ENCODE results near the gene UBTD1. TPM values are rescaled to one million over a fixed set of nuclear protein-coding genes. Genes with fewer than 3 reads are reported as not detected.

The UBTD1 gene
- total RNA-seq, 2 donors from 2014 or later = 19.1 to 19.3 TPM

- Mint-ChIP-seq H3K4me1 (peaks cover 17% of the 10 kb centered on the region), H3K36me3 (ENCODE audit: low read depth) (no peaks in the 10 kb centered on the region), H3K9me3 (no peaks in the 10 kb centered on the region), H3K27me3 (ENCODE audit: insufficient read depth) (no peaks in the 10 kb centered on the region), H3K27ac (no peak overlapping the region), H3K4me3 (no peak overlapping the region)
- no peaks in the 10 kb centered on the region for H3K36me3 ChIP-seq (ENCODE audit: control insufficient read depth, insufficient read depth, low read length)
- no peak overlapping the region for H3K4me3 ChIP-seq (ENCODE audit: low read length)
- peaks cover 7% of the 10 kb centered on the region for H3K4me1 ChIP-seq (ENCODE audit: control insufficient read depth, insufficient read depth, low read length)
- WGBS, 2 experiments (ENCODE audit: insufficient coverage in 1 of 2, insufficient read length in 1 of 2) = 86 to 100% methylated on average over 4 of the region's 4 CpGs
- no peak overlapping the region for H3K27ac ChIP-seq (ENCODE audit: low read depth, low read length)
- TF ChIP-seq, protein P1, sequence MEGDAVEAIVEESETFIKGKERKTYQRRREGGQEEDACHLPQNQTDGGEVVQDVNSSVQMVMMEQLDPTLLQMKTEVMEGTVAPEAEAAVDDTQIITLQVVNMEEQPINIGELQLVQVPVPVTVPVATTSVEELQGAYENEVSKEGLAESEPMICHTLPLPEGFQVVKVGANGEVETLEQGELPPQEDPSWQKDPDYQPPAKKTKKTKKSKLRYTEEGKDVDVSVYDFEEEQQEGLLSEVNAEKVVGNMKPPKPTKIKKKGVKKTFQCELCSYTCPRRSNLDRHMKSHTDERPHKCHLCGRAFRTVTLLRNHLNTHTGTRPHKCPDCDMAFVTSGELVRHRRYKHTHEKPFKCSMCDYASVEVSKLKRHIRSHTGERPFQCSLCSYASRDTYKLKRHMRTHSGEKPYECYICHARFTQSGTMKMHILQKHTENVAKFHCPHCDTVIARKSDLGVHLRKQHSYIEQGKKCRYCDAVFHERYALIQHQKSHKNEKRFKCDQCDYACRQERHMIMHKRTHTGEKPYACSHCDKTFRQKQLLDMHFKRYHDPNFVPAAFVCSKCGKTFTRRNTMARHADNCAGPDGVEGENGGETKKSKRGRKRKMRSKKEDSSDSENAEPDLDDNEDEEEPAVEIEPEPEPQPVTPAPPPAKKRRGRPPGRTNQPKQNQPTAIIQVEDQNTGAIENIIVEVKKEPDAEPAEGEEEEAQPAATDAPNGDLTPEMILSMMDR (conservative IDR thresholded peaks at IDR 0.05) = no peak
- H3K9ac ChIP-seq (ENCODE audit: extremely low read depth, low read length, poor library complexity, severe bottlenecking) = no peak overlapping the region
- H3K9me3 ChIP-seq (ENCODE audit: control insufficient read depth, low read length) = no peaks in the 10 kb centered on the region
- DNase-seq = no peak
- no peaks in the 10 kb centered on the region for H3K27me3 ChIP-seq (ENCODE audit: control insufficient read depth, insufficient read depth, low read length, poor library complexity, severe bottlenecking)
Measured at GRCh38 chr10:97510686-97511085, 12.0 kb downstream of the UBTD1 start.

DNA sequence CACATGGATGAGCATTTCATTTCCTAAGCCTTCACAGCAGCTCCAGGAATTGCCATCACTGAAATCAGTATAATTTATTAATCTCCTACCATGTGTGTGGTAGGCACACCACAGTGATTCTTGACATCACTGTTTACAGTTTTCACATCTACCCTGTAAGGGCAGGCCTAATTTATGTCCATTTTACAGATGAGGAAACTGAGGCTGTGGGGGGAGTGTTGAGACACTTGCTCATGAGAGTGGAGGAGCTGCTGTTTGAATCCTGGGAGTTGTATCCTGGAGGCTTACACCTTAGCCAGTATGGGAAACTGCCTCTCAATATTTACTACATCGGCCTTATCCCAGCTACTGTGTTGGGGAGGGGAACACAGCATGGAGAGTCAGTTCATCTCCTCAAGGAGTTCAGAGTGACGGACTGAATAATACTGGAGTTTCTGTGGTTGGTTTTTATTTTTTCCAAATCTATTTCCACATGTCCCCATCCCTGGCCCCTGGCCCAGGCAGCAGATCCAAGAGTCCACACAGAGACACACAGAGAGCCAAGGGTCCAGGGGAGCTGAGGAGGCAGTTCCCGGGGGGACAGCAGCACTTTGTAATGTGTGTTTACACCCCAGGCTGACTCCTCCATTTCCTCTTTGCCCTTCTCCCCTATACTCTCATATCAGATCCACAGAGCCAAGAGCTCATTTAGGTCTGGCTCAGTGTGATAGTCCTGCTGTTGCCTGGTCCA lies 13.2 kb downstream of the UBTD1 start:
- peaks cover 16% of the 10 kb centered on the region for H3K4me1 Mint-ChIP-seq
- TF ChIP-seq, protein P1 (conservative IDR thresholded peaks at IDR 0.05) = no peak

GRCh38 chr10:97512993-97513392 lies 14.3 kb downstream of the UBTD1 start:
- Histone ChIP-seq H3K36me3 (ENCODE audit: control insufficient read depth, insufficient read depth, low read length) (no peaks in the 10 kb centered on the region), H3K4me3 (ENCODE audit: low read length) (no peak overlapping the region), H3K27ac (ENCODE audit: low read depth, low read length) (no peak overlapping the region), H3K9ac (ENCODE audit: extremely low read depth, low read length, poor library complexity, severe bottlenecking) (no peak overlapping the region), H3K4me1 (ENCODE audit: control insufficient read depth, insufficient read depth, low read length) (peaks cover 7% of the 10 kb centered on the region), H3K27me3 (ENCODE audit: control insufficient read depth, insufficient read depth, low read length, poor library complexity, severe bottlenecking) (no peaks in the 10 kb centered on the region), H3K9me3 (ENCODE audit: control insufficient read depth, low read length) (no peaks in the 10 kb centered on the region)
- no peaks in the 10 kb centered on the region for H3K36me3 Mint-ChIP-seq (ENCODE audit: low read depth)
- H3K4me1 Mint-ChIP-seq = peaks cover 15% of the 10 kb centered on the region
- H3K27ac Mint-ChIP-seq = no peak overlapping the region
- no peak for DNase-seq
- H3K9me3 Mint-ChIP-seq = no peaks in the 10 kb centered on the region
- TF ChIP-seq, protein P1 (conservative IDR thresholded peaks at IDR 0.05) = no peak
- H3K27me3 Mint-ChIP-seq (ENCODE audit: insufficient read depth) = no peaks in the 10 kb centered on the region
- 100% methylated on average over 1 of the region's 1 CpG; no CpG with 5 or more reads in 1 of the 2 experiments for WGBS, 2 experiments (ENCODE audit: insufficient coverage in 1 of 2, insufficient read length in 1 of 2)
- H3K4me3 Mint-ChIP-seq = no peak overlapping the region

More for the DNA sequence above, 13.2 kb downstream of the UBTD1 start:
- no peaks in the 10 kb centered on the region for H3K36me3 Mint-ChIP-seq (ENCODE audit: low read depth)
- H3K4me3 Mint-ChIP-seq = no peak overlapping the region
- no peak overlapping the region for H3K9ac ChIP-seq (ENCODE audit: extremely low read depth, low read length, poor library complexity, severe bottlenecking)
- no peak for DNase-seq
- no peak overlapping the region for H3K27ac Mint-ChIP-seq
- H3K27me3 ChIP-seq (ENCODE audit: control insufficient read depth, insufficient read depth, low read length, poor library complexity, severe bottlenecking) = no peaks in the 10 kb centered on the region
- no peaks in the 10 kb centered on the region for H3K27me3 Mint-ChIP-seq (ENCODE audit: insufficient read depth)
- no peaks in the 10 kb centered on the region for H3K9me3 Mint-ChIP-seq
- no peaks in the 10 kb centered on the region for H3K9me3 ChIP-seq (ENCODE audit: control insufficient read depth, low read length)
- 80 to 88% methylated on average over 1 to 2 of the region's 3 CpGs for WGBS, 2 experiments (ENCODE audit: insufficient coverage in 1 of 2, insufficient read length in 1 of 2)
- no peak overlapping the region for H3K27ac ChIP-seq (ENCODE audit: low read depth, low read length)
- peaks cover 7% of the 10 kb centered on the region for H3K4me1 ChIP-seq (ENCODE audit: control insufficient read depth, insufficient read depth, low read length)
- H3K36me3 ChIP-seq (ENCODE audit: control insufficient read depth, insufficient read depth, low read length) = no peaks in the 10 kb centered on the region
- H3K4me3 ChIP-seq (ENCODE audit: low read length) = no peak overlapping the region
